ENCODE results near the gene CCR7. TPM values are rescaled to one million over a fixed set of nuclear protein-coding genes. Genes with fewer than 3 reads are reported as not detected.

Gene CCR7
- total and polyA plus RNA-seq, 2 donors from 2014 or later: 0.17 to 7.1 TPM

DNA sequence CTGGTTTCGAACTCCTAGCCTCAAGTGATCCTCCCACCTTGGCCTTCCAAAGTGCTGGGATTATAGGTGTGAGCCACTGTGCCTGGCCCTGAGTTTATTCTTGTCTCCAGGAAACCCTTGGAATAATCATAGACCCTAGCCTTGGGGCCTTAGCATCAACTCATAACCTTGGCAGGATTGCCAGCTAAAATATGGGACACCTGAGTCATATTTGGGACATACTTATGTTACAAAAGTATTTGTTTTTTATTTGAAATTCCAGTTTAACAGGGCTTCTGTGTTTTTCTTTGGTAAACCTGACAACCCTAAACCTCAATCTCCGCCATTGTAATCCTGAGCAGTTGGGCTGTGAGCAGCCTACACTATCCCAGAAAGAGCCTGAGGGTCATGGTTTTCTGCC, 35.3 kb downstream of the CCR7 start:
- FAIRE-seq (no peak), DNase-seq (no peak)
- no peaks in the 10 kb centered on the region for H3K9me3 ChIP-seq (ENCODE audit: control insufficient read depth in 2 of 3, insufficient read depth in 1 of 3, low read length in 3 of 3)
- no peak overlapping the region for H3K9ac ChIP-seq (ENCODE audit: low read length in 3 of 3)
- TF ChIP-seq, protein P1, sequence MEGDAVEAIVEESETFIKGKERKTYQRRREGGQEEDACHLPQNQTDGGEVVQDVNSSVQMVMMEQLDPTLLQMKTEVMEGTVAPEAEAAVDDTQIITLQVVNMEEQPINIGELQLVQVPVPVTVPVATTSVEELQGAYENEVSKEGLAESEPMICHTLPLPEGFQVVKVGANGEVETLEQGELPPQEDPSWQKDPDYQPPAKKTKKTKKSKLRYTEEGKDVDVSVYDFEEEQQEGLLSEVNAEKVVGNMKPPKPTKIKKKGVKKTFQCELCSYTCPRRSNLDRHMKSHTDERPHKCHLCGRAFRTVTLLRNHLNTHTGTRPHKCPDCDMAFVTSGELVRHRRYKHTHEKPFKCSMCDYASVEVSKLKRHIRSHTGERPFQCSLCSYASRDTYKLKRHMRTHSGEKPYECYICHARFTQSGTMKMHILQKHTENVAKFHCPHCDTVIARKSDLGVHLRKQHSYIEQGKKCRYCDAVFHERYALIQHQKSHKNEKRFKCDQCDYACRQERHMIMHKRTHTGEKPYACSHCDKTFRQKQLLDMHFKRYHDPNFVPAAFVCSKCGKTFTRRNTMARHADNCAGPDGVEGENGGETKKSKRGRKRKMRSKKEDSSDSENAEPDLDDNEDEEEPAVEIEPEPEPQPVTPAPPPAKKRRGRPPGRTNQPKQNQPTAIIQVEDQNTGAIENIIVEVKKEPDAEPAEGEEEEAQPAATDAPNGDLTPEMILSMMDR (IDR thresholded peaks at IDR 0.05; ENCODE audit: borderline replicate concordance, extremely low read depth, insufficient read depth): no peak
- H3K4me3 ChIP-seq (ENCODE audit: low read length in 3 of 3): no peak overlapping the region
- intact Hi-C loops (cut with DNase I): loop anchor here (10.0 kb wide), 1 partner anchor 85 kb away; the partner anchor contains the start of gene IGFBP4
- no peaks in the 10 kb centered on the region for H3K27me3 ChIP-seq (ENCODE audit: control insufficient read depth, insufficient read depth, low read length)
- H3K4me1 ChIP-seq (ENCODE audit: control insufficient read depth in 2 of 3, insufficient read depth in 2 of 3, low read depth in 1 of 3, low read length in 3 of 3): peaks cover 2 to 13% (median 13%) of the 10 kb centered on the region in 3 donors
- no peak overlapping the region for H3K27ac ChIP-seq (ENCODE audit: low read depth in 2 of 2, low read length in 2 of 2)
- no peaks in the 10 kb centered on the region for H3K36me3 ChIP-seq (ENCODE audit: control insufficient read depth in 2 of 3, insufficient read depth in 3 of 3, low read length in 3 of 3)

DNA sequence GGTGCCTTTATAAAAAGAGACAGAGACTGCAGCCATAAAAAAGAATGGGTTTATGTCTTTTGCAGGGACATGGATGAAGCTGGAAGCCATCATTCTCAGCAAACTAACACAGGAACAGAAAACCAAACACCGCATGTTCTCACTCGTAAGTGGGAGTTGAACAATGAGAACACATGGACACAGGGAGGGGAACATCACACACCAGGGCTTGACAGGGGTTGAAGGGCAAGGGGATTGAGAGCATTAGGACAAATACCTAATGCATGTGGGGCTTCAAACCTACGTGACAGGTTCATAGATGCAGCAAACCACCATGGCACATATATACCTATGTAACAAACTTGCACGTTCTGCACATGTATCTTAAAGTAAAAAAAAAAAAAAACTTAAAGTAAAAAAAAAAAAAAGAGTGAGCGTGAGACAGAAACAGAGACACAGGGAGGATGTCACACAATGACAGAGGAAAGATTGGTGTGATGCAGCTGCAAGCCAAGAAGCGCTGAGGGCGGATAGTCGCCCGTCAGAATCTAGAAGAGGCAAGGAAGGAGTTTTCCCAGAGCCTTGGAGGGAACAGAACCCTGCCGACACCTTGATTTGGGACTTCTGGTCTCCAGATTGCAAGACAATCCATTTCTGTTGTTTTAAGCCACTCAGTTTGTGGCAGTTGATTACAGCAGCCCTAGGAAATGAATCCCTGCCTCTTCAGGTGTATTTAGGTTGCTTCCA, 36.4 kb downstream of the CCR7 start:
- no peak overlapping the region for H3K9ac ChIP-seq (ENCODE audit: low read length in 3 of 3)
- no peak for FAIRE-seq
- intact Hi-C loops (cut with DNase I): no loop called here
- no peaks in the 10 kb centered on the region for H3K9me3 ChIP-seq (ENCODE audit: control insufficient read depth in 2 of 3, insufficient read depth in 1 of 3, low read length in 3 of 3)
- H3K4me1 ChIP-seq (ENCODE audit: control insufficient read depth in 2 of 3, insufficient read depth in 2 of 3, low read depth in 1 of 3, low read length in 3 of 3): peaks cover 2 to 9% (median 6%) of the 10 kb centered on the region in 3 donors
- TF ChIP-seq, protein P1 (IDR thresholded peaks at IDR 0.05; ENCODE audit: borderline replicate concordance, extremely low read depth, insufficient read depth): no peak
- no peaks in the 10 kb centered on the region for H3K27me3 ChIP-seq (ENCODE audit: control insufficient read depth, insufficient read depth, low read length)
- H3K36me3 ChIP-seq (ENCODE audit: control insufficient read depth in 2 of 3, insufficient read depth in 3 of 3, low read length in 3 of 3): no peaks in the 10 kb centered on the region
- no peak overlapping the region for H3K4me3 ChIP-seq (ENCODE audit: low read length in 3 of 3)
- no peak for DNase-seq
- no peak overlapping the region for H3K27ac ChIP-seq (ENCODE audit: low read depth in 2 of 2, low read length in 2 of 2)

DNA sequence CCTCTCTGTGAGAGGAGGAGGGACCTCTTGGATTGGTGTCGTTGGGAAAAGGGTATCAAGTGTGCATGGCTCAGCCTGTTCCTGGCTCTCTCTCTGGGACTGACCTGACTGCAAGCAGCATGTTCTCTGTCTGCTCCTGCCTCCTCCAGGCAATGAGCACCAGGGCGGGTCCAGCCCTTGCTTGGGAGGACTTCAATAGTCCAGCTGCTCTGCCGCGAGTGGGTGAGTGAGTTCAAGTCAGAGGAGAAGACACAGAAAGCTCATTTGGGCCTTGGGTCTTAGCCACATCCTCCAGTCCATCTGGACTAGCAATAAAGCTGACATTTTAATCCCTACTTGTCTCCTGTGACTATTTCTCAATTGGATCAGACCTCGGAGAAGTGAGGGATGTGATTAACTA, 38.6 kb downstream of the CCR7 start:
- H3K4me1 ChIP-seq (ENCODE audit: control insufficient read depth in 2 of 3, insufficient read depth in 2 of 3, low read depth in 1 of 3, low read length in 3 of 3): no peaks in the 10 kb centered on the region
- H3K27me3 ChIP-seq (ENCODE audit: control insufficient read depth, insufficient read depth, low read length): no peaks in the 10 kb centered on the region
- H3K9me3 ChIP-seq (ENCODE audit: control insufficient read depth in 2 of 3, insufficient read depth in 1 of 3, low read length in 3 of 3): no peaks in the 10 kb centered on the region
- FAIRE-seq (no peak), DNase-seq (peak in 1 of 5 donors; percentile 89)
- H3K27ac ChIP-seq (ENCODE audit: low read depth in 2 of 2, low read length in 2 of 2): no peak overlapping the region
- no peak overlapping the region for H3K9ac ChIP-seq (ENCODE audit: low read length in 3 of 3)
- intact Hi-C loops (cut with DNase I): no loop called here
- no peaks in the 10 kb centered on the region for H3K36me3 ChIP-seq (ENCODE audit: control insufficient read depth in 2 of 3, insufficient read depth in 3 of 3, low read length in 3 of 3)
- TF ChIP-seq, protein P1 (IDR thresholded peaks at IDR 0.05; ENCODE audit: borderline replicate concordance, extremely low read depth, insufficient read depth): no peak
- H3K4me3 ChIP-seq (ENCODE audit: low read length in 3 of 3): no peak overlapping the region
